Thyroid gland (tissue), 4 donors: ENCODE measurements around the gene HSD3B7.

Source experiments
- CTCF ChIP-seq, 6 experiments: fragments of 200-600 bp in 3 of 6; fragments of 450-650 bp in 3 of 6; sonication (generic) in 3 of 6; IDR thresholded peaks; one replicate each; pipeline ENCODE4 v1.5.1; 2016 to 2019; ENCODE audit warnings: antibody characterized with exemption in 6 of 6, mild to moderate bottlenecking in 2 of 6, inconsistent platforms in 1 of 6, moderate library complexity in 1 of 6
- POLR2A ChIP-seq, 2 donors: fragments of 450-650 bp; IDR thresholded peaks; one replicate each; pipeline ENCODE4 v1.6.1; 2017; ENCODE audit warnings: antibody characterized with exemption in 2 of 2, mild to moderate bottlenecking in 2 of 2, moderate library complexity in 1 of 2

GRCh38 chr16:31023252-31023602 is 38.2 kb downstream of the HSD3B7 start:
- TF ChIP-seq CTCF (IDR thresholded peaks at IDR 0.05) (no peak), POLR2A (IDR thresholded peaks at IDR 0.05) (no peak)
